WTC11 (cell line): ENCODE data around the gene HK2. TPM values are rescaled to one million over a fixed set of nuclear protein-coding genes. Genes with fewer than 3 reads are reported as not detected.

ENCODE experiments used
- ATAC-seq: fragments of 200-7000 bp; cut with Tn5 transposase; 2 replicates; pipeline ENCODE4 v1.10.0; 2021; ENCODE audit warnings: mild to moderate bottlenecking, moderate library complexity
- CTCF ChIA-PET: fragments of 300-600 bp; sonication (Branson Sonifier 250); formaldehyde crosslinking; loops from one replicate; lab custom pipeline; 2021; ENCODE audit warnings: antibody characterized with exemption; lab: Charles Lee
- POLR2A ChIA-PET: fragments of 350-600 bp; sonication (Branson Sonifier 250); formaldehyde crosslinking; loops from one replicate; lab custom pipeline; 2021; ENCODE audit warnings: antibody characterized with exemption; lab: Charles Lee
- DNase-seq: peaks from one replicate; pipeline ENCODE4 v3.0.0; 2021; ENCODE audit warnings: low spot score
- H3K27ac Mint-ChIP-seq: 2 replicates; pipeline ENCODE4 v1.8.0; 2021; ENCODE audit warnings: mixed read lengths
- H3K27me3 Mint-ChIP-seq: 2 replicates; pipeline ENCODE4 v1.8.0; 2021; ENCODE audit warnings: low read depth, mild to moderate bottlenecking, moderate library complexity, mixed read lengths
- H3K36me3 Mint-ChIP-seq: 2 replicates; pipeline ENCODE4 v1.8.0; 2021; ENCODE audit warnings: mixed read lengths
- H3K4me1 Mint-ChIP-seq: 2 replicates; pipeline ENCODE4 v1.8.0; 2022; ENCODE audit warnings: mixed read lengths
- H3K4me3 Mint-ChIP-seq: 2 replicates; pipeline ENCODE4 v1.8.0; 2021; ENCODE audit warnings: mild to moderate bottlenecking, moderate library complexity, mixed read lengths
- H3K9me3 Mint-ChIP-seq: 2 replicates; pipeline ENCODE4 v1.8.0; 2021; ENCODE audit warnings: mixed read lengths
- ATF1 ChIP-seq: sonication (generic); formaldehyde crosslinking; IDR thresholded peaks from 2 replicates; pipeline ENCODE4 v1.8.1; 2023; ENCODE audit warnings: mild to moderate bottlenecking, moderate library complexity, missing genetic modification reagents
- GABPB1 ChIP-seq: sonication (generic); formaldehyde crosslinking; IDR thresholded peaks from 2 replicates; pipeline ENCODE4 v1.8.1; 2023; ENCODE audit warnings: mild to moderate bottlenecking, missing genetic modification reagents
- NR1H2 ChIP-seq: sonication (generic); formaldehyde crosslinking; IDR thresholded peaks from 2 replicates; pipeline ENCODE4 v1.9.0; 2021; ENCODE audit warnings: mild to moderate bottlenecking, moderate library complexity, missing genetic modification reagents
- NR3C1 ChIP-seq: sonication (generic); formaldehyde crosslinking; conservative IDR thresholded peaks from 2 replicates; pipeline ENCODE4 v1.8.1; 2023; ENCODE audit warnings: low read depth, mild to moderate bottlenecking, missing genetic modification reagents
- OVOL2 ChIP-seq: fragments of 250-450 bp; sonication (Bioruptor Pico); IDR thresholded peaks from 2 replicates; pipeline ENCODE4 v1.9.0; 2021; ENCODE audit warnings: mild to moderate bottlenecking, borderline replicate concordance
- PRRX2 ChIP-seq: fragments of 250-450 bp; sonication (Bioruptor Pico); IDR thresholded peaks from 2 replicates; pipeline ENCODE4 v1.8.0; 2021; ENCODE audit warnings: mild to moderate bottlenecking
- TCF7 ChIP-seq: sonication (generic); formaldehyde crosslinking; IDR thresholded peaks from 2 replicates; pipeline ENCODE4 v1.8.0; 2022; ENCODE audit warnings: mild to moderate bottlenecking, low read depth, missing genetic modification reagents, moderate library complexity
- ZNF121 ChIP-seq: sonication (generic); formaldehyde crosslinking; IDR thresholded peaks from 2 replicates; pipeline ENCODE4 v1.8.0; 2023; ENCODE audit warnings: missing genetic modification reagents
- ZNF138 ChIP-seq: sonication (generic); formaldehyde crosslinking; conservative IDR thresholded peaks from 2 replicates; pipeline ENCODE4 v1.8.1; 2022; ENCODE audit warnings: mild to moderate bottlenecking, moderate library complexity, missing genetic modification reagents
- ZNF219 ChIP-seq: sonication (generic); formaldehyde crosslinking; IDR thresholded peaks from 2 replicates; pipeline ENCODE4 v1.8.0; 2023; ENCODE audit warnings: missing genetic modification reagents, mild to moderate bottlenecking, borderline replicate concordance
- ZNF416 ChIP-seq: fragments of 250-450 bp; sonication (Bioruptor Pico); IDR thresholded peaks from 2 replicates; pipeline ENCODE4 v1.9.0; 2021; ENCODE audit warnings: mild to moderate bottlenecking, inconsistent platforms
- total RNA-seq: library from RNA; stranded (reverse); gene quantifications from 3 replicates; pipeline ENCODE4 v1.2.3, GENCODE V29; 2021
- TF ChIP-seq, protein P1 (sequence below): fragments of 250-450 bp; sonication (Bioruptor Pico); IDR thresholded peaks from 2 replicates; pipeline ENCODE4 v1.8.0; 2021; ENCODE audit warnings: mild to moderate bottlenecking
- TF ChIP-seq, protein P2 (sequence below): sonication (generic); formaldehyde crosslinking; conservative IDR thresholded peaks from 2 replicates; pipeline ENCODE4 v1.8.1; 2023; ENCODE audit warnings: mild to moderate bottlenecking, low read depth, missing genetic modification reagents, moderate library complexity
- TF ChIP-seq, protein P3 (sequence below): sonication (generic); formaldehyde crosslinking; IDR thresholded peaks from 2 replicates; pipeline ENCODE4 v1.8.1; 2023; ENCODE audit warnings: mild to moderate bottlenecking, missing genetic modification reagents, borderline replicate concordance
- TF ChIP-seq, protein P4 (sequence below): sonication (generic); formaldehyde crosslinking; IDR thresholded peaks from 2 replicates; pipeline ENCODE4 v1.8.0; 2022; ENCODE audit warnings: mild to moderate bottlenecking, missing genetic modification reagents
- TF ChIP-seq, protein P5 (sequence below): sonication (generic); formaldehyde crosslinking; IDR thresholded peaks from 2 replicates; pipeline ENCODE4 v1.8.0; 2023; ENCODE audit warnings: missing genetic modification reagents, mild to moderate bottlenecking, borderline replicate concordance

HK2 gene
- total RNA-seq, 1 experiment from 2014 or later: 61.6 TPM

DNA sequence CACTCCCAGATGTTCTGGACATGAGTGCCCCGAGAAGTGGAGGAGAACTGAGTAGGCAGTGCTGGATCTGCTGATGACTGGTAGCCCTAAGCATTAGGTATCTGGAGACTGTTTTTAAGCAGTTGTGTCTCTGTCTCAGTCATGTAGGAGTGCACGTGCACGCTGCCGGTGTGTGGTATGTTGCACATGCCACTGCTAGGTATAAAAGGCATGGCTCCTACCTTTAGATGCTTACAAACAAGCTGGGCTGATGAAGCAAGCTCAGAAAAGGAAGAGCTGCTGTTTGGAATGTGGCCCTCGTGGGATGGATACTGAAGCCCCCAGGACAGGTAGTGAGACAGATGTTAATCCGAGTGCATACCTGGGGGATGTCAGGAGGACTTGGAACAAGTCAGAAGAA is 49.1 kb downstream of the HK2 start:
- ChIA-PET CTCF (interaction anchor here (0.8 kb wide), 1 partner anchor 26 kb away, joined by 3 read pairs; no protein-coding TSS in a partner anchor), POLR2A (no interaction called here)
- H3K36me3 Mint-ChIP-seq: peaks cover 97% of the 10 kb centered on the region
- no peak for ATAC-seq
- H3K4me1 Mint-ChIP-seq: no peaks in the 10 kb centered on the region
- no peaks in the 10 kb centered on the region for H3K27me3 Mint-ChIP-seq
- no peak overlapping the region for H3K4me3 Mint-ChIP-seq
- DNase-seq: no peak
- H3K27ac Mint-ChIP-seq: no peak overlapping the region
- H3K9me3 Mint-ChIP-seq: no peaks in the 10 kb centered on the region
- TF ChIP-seq ZNF138 (no peak), NR3C1 (CRISPR knock-in tag) (no peak)

DNA sequence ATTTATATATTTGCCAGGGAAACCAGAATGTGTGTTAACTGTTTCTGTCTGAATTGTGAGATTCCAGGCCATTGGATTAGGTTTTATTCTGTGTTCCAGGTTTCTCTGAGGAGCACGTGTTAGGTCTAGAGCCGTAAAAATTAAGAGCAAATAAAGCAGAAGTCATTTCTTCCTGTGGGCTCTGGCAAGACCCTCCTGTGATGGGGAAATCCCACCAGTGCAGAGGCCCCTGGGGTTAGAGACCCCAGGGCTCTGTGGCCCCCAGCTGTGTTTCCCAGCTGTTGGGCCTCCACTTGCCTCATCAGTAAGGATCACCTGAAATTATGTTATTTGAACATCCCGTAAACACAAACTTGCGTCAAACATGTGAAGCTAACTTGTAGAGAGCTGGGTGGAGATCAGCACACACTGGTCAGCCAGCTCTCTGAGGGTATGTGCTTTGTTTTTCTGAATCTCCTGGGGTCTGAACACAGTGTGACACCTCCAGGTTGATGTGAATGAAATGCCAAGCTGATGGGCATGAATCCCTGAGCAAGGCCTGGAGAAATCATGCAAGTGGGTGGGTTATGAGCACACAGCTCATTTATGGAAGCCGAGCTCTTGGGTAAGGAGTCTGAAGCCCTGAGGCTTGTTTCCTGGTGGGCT is 50.3 kb downstream of the HK2 start:
- TF ChIP-seq, protein P1, sequence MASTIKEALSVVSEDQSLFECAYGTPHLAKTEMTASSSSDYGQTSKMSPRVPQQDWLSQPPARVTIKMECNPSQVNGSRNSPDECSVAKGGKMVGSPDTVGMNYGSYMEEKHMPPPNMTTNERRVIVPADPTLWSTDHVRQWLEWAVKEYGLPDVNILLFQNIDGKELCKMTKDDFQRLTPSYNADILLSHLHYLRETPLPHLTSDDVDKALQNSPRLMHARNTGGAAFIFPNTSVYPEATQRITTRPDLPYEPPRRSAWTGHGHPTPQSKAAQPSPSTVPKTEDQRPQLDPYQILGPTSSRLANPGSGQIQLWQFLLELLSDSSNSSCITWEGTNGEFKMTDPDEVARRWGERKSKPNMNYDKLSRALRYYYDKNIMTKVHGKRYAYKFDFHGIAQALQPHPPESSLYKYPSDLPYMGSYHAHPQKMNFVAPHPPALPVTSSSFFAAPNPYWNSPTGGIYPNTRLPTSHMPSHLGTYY (CRISPR knock-in tag): no peak
- TF ChIP-seq OVOL2 (CRISPR knock-in tag): no peak
- TF ChIP-seq, all 79 proteins: peak for 0
- no peak for DNase-seq
- peaks cover 97% of the 10 kb centered on the region for H3K36me3 Mint-ChIP-seq
- H3K4me1 Mint-ChIP-seq: no peaks in the 10 kb centered on the region
- no peak for ATAC-seq
- H3K4me3 Mint-ChIP-seq: no peak overlapping the region
- H3K27ac Mint-ChIP-seq: no peak overlapping the region
- POLR2A ChIA-PET: no interaction called here
- H3K27me3 Mint-ChIP-seq: no peaks in the 10 kb centered on the region
- H3K9me3 Mint-ChIP-seq: no peaks in the 10 kb centered on the region
- CTCF ChIA-PET: interaction anchor here (1.0 kb wide), 1 partner anchor 48 kb away, joined by 3 read pairs; no protein-coding TSS in a partner anchor

DNA sequence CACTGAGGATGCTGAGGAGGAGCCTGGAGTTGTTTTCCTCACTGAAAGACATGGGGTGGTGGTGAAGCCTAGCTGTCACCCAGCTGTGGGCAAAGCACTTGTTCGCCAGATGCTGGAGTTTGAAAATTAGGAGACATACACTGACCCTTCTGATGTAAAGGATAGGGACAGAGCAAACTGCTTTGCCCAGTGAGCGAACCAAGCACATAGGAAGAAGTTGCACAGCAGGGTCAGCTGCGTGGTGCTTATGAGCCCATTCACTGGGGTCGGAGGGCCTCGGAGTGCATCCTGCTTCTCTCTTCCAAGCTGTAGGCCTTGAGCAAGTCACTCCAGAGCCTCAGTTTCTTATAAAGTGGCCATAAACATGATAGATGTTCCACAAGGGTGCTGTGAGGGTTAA is 50.9 kb downstream of the HK2 start:
- TF ChIP-seq ZNF416 (CRISPR knock-in tag) (no peak), TCF7 (CRISPR knock-in tag) (no peak), PRRX2 (CRISPR knock-in tag) (no peak), ZNF219 (CRISPR knock-in tag) (no peak), ATF1 (CRISPR knock-in tag) (no peak), ZNF121 (CRISPR knock-in tag) (no peak), NR1H2 (CRISPR knock-in tag) (no peak), GABPB1 (CRISPR knock-in tag) (no peak)
- TF ChIP-seq, protein P2, sequence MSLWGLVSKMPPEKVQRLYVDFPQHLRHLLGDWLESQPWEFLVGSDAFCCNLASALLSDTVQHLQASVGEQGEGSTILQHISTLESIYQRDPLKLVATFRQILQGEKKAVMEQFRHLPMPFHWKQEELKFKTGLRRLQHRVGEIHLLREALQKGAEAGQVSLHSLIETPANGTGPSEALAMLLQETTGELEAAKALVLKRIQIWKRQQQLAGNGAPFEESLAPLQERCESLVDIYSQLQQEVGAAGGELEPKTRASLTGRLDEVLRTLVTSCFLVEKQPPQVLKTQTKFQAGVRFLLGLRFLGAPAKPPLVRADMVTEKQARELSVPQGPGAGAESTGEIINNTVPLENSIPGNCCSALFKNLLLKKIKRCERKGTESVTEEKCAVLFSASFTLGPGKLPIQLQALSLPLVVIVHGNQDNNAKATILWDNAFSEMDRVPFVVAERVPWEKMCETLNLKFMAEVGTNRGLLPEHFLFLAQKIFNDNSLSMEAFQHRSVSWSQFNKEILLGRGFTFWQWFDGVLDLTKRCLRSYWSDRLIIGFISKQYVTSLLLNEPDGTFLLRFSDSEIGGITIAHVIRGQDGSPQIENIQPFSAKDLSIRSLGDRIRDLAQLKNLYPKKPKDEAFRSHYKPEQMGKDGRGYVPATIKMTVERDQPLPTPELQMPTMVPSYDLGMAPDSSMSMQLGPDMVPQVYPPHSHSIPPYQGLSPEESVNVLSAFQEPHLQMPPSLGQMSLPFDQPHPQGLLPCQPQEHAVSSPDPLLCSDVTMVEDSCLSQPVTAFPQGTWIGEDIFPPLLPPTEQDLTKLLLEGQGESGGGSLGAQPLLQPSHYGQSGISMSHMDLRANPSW (CRISPR knock-in tag): no peak
- TF ChIP-seq, protein P3, sequence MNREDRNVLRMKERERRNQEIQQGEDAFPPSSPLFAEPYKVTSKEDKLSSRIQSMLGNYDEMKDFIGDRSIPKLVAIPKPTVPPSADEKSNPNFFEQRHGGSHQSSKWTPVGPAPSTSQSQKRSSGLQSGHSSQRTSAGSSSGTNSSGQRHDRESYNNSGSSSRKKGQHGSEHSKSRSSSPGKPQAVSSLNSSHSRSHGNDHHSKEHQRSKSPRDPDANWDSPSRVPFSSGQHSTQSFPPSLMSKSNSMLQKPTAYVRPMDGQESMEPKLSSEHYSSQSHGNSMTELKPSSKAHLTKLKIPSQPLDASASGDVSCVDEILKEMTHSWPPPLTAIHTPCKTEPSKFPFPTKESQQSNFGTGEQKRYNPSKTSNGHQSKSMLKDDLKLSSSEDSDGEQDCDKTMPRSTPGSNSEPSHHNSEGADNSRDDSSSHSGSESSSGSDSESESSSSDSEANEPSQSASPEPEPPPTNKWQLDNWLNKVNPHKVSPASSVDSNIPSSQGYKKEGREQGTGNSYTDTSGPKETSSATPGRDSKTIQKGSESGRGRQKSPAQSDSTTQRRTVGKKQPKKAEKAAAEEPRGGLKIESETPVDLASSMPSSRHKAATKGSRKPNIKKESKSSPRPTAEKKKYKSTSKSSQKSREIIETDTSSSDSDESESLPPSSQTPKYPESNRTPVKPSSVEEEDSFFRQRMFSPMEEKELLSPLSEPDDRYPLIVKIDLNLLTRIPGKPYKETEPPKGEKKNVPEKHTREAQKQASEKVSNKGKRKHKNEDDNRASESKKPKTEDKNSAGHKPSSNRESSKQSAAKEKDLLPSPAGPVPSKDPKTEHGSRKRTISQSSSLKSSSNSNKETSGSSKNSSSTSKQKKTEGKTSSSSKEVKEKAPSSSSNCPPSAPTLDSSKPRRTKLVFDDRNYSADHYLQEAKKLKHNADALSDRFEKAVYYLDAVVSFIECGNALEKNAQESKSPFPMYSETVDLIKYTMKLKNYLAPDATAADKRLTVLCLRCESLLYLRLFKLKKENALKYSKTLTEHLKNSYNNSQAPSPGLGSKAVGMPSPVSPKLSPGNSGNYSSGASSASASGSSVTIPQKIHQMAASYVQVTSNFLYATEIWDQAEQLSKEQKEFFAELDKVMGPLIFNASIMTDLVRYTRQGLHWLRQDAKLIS: no peak
- TF ChIP-seq, protein P4, sequence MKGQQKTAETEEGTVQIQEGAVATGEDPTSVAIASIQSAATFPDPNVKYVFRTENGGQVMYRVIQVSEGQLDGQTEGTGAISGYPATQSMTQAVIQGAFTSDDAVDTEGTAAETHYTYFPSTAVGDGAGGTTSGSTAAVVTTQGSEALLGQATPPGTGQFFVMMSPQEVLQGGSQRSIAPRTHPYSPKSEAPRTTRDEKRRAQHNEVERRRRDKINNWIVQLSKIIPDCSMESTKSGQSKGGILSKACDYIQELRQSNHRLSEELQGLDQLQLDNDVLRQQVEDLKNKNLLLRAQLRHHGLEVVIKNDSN (CRISPR knock-in tag): no peak
- TF ChIP-seq, protein P5, sequence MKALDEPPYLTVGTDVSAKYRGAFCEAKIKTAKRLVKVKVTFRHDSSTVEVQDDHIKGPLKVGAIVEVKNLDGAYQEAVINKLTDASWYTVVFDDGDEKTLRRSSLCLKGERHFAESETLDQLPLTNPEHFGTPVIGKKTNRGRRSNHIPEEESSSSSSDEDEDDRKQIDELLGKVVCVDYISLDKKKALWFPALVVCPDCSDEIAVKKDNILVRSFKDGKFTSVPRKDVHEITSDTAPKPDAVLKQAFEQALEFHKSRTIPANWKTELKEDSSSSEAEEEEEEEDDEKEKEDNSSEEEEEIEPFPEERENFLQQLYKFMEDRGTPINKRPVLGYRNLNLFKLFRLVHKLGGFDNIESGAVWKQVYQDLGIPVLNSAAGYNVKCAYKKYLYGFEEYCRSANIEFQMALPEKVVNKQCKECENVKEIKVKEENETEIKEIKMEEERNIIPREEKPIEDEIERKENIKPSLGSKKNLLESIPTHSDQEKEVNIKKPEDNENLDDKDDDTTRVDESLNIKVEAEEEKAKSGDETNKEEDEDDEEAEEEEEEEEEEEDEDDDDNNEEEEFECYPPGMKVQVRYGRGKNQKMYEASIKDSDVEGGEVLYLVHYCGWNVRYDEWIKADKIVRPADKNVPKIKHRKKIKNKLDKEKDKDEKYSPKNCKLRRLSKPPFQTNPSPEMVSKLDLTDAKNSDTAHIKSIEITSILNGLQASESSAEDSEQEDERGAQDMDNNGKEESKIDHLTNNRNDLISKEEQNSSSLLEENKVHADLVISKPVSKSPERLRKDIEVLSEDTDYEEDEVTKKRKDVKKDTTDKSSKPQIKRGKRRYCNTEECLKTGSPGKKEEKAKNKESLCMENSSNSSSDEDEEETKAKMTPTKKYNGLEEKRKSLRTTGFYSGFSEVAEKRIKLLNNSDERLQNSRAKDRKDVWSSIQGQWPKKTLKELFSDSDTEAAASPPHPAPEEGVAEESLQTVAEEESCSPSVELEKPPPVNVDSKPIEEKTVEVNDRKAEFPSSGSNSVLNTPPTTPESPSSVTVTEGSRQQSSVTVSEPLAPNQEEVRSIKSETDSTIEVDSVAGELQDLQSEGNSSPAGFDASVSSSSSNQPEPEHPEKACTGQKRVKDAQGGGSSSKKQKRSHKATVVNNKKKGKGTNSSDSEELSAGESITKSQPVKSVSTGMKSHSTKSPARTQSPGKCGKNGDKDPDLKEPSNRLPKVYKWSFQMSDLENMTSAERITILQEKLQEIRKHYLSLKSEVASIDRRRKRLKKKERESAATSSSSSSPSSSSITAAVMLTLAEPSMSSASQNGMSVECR (CRISPR knock-in tag): no peak
- POLR2A ChIA-PET: no interaction called here
- Mint-ChIP-seq H3K36me3 (peaks cover 97% of the 10 kb centered on the region), H3K9me3 (no peaks in the 10 kb centered on the region), H3K4me3 (no peak overlapping the region), H3K27ac (no peak overlapping the region), H3K27me3 (no peaks in the 10 kb centered on the region), H3K4me1 (no peaks in the 10 kb centered on the region)
- CTCF ChIA-PET: interaction anchor here (1.0 kb wide), 1 partner anchor 48 kb away, joined by 3 read pairs; no protein-coding TSS in a partner anchor
- ATAC-seq (no peak), DNase-seq (no peak)
